ENCODE measurements around the gene RPS6KA3.
A peak's percentile ranks its signal among the peaks of the same experiment; 100 is the strongest.
"Not testable (repeated sequence)": the region's sequence is repeated elsewhere in the genome, so short reads cannot be mapped to it uniquely, and the experiment has no call there.

Gene RPS6KA3

DNA sequence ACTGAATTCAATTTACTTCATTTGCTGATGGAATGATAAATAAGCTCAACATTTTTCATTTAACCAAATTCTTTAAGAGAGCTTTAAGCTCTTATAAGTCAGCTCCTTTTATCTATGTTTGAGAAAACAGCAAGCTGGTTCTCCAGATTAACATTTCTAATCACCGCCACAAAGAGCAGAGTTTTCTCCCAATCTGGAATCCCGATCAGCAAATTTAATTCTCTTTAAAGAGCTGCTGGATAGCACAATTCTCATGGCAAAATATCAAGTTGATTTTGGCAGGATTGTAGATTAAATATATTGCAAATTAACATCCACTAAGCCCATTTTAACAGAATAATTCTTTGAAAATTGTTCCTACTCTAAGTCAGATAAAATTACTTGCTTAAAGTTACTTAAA lies 48.8 kb downstream of the RPS6KA3 start:
- DNase-seq: no peak

DNA sequence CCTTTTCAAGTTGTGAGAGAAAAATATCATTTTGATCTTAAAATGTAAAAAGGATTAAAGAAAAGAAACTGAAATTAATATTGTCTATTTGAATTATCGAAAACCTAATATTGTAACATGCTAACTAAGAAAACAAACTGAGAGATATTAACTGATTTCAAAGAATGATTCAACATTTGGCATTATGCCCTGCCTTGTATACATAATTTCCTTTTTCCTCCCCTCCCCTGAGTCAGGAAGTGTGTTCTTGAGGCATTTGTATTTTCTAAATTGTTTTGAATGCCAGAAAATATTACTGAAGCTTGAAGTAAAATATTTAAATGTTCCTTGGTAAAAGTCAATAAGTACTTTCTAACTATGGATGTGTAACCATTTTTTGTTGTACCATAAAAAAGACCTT lies 49.4 kb downstream of the RPS6KA3 start:
- DNase-seq: peak; percentile 52

DNA sequence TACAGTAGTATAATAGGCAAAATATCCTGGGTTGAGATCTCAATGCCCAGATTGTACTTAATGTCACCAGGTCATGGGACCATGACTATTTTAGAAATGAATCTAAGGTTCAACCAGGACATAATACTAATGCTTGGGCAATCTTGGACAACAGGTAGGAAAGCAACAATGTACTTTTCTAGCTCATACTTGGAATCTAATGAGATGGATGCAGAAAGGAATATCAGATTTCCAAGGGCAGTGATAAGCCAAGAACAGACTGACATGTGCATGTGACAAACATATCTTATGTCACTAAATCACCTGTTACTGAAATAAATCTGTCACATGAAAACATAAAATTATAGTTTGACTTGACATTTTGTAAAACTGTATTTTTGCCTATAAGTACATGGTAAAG lies 51.1 kb downstream of the RPS6KA3 start:
- no peak for DNase-seq

DNA sequence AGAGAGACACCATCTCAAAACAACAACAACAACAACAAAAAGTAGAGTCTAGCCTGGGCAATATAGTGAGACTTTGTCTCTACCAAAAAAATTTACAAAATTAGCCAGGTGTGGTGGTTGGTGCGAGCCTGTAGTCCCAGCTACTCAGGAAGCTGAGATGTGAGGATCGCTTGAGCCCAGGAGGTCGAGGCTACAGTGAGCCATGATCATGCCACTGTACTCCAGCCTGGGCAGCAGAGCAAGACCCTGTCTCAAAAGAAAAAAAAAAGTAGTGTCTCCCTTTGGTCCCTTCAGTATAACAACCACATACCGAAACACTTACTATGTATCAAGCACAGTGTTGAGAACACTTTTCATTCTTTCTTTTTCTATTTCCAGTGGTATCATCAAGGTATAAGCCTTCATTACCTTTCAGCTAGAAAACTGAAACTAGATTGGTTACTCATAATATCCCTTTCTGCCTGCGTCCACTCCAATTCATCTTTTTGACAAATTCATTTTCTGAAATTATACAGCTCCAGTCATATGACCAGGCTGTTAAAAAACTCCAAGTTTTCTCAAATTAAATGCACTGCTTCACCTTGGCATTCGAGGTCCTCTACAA lies 54.1 kb downstream of the RPS6KA3 start:
- no peak for DNase-seq

DNA sequence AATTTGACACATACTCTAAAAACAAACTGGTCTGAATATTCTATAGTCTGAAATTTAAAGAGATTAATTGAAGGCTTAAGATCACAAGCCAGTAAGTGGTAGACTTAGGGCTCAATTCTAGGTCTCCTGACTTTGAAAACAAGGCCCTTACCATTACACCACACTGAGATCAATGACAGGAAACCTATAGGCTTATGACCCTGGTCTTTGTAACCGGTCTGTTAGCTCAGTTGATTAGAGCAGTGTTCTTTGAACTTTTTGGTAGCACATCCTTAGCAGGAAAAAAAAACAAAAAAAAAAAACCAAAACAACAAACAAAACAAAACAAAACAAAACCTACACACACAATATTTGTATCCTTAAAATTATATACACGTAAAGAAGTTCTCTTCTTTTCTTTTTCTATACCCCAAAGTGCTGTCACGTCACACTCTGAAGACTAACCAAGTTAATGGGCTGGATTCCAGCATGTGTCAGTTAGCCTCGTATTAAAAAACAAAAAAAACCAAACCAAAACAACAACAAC lies 55.4 kb downstream of the RPS6KA3 start:
- DNase-seq: no peak

DNA sequence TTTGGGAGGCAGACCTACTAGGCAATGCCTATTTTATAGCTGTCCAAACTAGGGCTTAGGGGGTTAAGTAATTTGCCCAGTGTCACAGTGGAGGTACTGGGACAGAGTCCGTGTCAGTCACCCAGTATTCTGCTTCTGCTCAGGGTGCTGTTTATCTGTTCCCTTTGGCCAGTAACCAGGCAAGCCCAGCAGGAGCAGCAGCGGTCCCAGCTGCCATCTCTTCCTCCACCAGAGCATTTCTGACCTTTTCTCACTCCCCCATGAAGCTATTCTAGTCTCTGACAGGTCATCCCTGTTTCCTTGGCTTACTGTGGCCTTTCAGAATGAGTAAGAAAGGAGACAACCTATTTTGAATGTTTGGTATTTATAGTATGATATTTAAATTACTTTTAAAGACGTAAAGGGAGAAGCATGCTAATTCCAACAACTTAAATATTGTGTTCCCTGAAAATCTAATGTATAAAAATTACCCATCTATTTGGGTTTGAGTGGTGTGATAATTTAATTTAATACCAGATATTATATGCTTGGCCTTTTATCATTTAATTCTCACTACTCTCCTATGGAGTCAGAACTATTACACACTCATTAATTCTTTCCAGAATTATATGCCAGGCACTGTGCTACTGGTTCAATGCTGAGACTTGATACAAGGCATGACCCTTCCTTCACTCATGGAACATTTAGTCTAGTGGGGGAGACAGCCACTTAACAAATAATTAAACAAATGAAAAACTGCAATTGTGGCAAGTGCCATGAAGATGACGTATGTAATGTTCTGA lies 60.6 kb downstream of the RPS6KA3 start:
- no peak for DNase-seq

DNA sequence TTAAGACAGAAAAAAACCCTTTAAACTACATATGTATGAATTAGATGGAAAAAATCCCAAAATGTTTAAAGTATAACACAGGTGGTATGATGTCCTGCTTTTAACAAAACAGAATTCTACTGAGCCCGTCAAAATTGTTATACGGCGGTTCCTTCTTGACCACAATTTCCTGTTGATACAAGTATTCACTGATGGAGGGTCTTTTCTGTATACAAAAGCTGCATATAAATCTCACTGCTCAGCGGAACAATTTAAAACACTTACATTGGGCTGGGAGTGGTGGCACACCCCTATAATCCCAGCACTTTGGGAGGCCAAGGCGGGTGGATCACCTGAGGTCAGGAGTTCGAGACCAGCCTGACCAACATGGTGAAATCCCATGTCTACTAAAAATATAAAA lies 62.4 kb downstream of the RPS6KA3 start:
- no peak for DNase-seq

DNA sequence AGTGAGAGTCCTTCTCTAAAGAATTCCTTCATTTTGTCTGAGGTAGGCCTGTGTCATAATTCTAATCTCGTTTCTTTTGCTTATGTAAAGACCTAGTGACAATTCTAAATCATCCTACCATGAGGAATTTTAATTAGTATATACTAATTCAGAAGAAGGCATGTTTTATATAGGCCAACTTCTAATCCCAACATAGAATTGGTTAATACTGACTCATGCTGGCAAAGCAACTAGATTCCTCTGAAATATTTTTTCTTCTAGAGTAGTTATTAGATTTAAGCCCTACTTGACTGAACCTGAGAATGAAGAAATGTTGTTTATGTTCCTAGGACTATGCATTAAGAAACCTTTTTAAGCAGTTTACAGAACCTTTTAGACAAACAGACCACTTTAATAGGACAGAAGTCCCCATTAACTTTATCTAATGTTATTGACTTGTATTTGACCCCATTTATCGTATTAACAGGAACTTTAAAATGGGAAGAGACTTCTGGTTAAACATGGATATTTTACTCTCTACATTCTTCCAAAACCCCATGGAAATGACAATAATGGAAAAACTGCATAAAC lies 69.0 kb downstream of the RPS6KA3 start:
- no peak for DNase-seq

DNA sequence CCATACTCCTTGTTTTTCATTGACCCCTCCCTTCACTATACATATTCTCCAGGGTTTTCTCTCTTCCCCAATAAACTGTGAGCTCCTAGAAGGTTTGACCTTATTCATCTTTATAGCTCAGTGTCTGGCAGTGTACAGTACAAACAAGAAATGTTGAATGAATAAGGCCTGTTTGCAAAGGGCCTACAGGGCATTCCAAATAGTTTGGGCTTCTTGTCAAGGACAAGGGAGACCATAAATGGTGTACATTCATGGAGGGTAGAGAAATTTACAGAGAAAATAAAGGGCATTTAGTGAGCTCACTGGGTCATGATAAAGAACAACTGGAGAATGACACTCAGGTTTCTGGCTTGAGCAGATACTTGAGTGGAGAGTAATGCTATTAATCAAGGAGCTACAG lies 77.5 kb downstream of the RPS6KA3 start:
- no peak for DNase-seq

DNA sequence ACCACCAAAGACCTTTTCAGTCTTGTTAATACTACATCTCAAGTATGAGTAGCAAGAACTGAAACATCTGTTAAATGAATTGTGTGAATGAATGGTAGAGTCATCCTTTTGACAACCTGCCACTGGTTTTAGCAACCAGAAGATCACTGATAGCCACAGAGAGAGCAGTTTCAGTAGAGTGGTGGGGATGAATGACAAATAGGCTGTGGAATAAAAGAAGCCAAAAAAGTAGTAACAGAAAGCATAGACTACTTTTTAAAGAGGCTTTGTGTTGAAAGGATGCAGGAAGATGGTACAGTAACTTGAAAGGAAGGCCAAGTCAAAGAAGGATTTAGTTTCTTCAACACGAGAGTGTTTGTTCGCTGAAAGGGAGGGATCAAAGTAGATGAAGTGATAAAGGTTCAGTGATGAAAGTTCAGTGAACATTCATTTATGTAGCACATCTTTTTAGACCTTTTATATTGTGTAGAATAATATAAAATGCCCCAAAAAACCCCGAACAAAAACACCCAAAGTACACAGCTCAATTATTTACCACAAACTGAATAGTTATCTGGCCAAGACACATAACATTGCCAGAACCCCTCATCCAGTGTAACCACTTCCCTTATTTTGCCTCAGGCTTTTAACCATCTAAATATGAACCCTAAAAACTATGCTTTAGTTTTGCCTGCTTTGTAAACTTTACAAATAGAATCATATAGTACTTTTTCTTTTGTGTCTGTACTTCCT lies 84.9 kb downstream of the RPS6KA3 start:
- DNase-seq: no peak

DNA sequence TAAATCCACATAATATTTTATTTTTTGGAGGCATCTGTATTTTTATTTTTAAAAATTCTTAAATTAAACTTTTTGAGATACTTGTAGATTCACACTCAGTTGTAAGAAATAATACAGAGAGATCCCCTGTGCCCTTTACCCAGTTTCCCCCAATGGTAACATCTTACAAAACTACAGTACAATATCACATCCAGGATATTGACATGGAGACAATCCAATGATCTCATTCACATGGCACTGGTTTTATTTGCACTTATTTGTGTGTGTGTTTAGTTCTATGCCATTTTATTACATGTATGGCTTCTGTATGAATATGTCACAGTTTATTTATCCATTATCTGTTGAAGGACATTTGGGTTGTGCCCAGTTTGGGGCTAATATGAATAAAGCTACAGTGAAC lies 89.6 kb downstream of the RPS6KA3 start:
- no peak for DNase-seq

DNA sequence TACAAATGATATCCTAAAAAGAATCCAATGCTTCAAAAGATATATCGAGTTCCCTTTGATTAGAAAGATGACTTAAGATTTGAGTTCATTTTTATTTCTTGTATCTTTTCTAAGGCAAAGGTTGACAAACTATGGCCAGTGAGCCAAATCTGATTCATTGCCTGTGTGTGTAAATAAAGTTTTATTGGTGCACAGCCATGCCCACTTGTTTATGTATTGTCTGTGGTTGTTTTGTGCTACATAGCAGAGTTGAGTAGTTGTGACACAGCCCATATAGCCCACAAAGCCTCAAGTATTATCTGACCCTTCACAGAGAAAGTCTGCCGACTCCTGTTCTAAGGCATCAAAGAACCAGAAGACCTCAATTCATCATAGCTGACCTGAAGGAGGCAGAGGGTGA lies 92.9 kb downstream of the RPS6KA3 start:
- DNase-seq: no peak

DNA sequence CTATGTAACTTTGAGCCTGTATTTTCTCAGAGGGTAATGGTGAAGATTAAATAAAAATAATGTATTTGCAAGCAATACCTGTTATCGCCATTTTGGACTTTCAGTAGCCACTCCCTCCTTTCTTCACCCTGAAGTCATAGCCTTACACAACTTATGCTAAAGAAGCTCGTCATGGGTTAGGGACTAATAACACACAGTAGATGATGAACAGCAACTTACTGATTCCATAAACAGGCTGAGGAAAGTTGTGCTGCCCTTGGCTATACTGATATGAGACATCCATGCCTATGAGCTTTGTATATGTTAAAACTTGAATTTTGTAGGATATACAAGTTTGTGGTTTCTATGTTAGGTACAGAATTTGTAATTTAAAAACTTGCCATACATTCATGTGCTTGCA lies 93.4 kb downstream of the RPS6KA3 start:
- DNase-seq: no peak

DNA sequence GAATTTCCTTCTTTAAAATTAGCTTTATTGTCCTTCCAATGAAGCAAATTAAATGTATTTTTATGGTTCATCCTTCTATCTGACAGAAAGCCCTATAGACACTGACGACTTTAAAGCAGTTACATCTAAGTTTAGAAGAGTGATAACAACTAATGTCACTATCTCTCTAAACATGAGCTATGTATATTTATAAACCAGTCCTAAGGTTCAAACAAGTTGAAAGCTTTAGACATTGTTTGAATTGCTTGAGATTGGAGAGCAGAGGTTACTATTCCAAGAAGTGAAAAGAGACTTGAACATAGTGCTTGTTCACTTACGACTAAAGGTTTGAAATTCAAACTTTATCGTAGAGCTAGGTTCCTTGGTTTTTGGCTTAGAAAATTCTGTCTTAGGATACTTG lies 94.8 kb downstream of the RPS6KA3 start:
- no peak for DNase-seq

DNA sequence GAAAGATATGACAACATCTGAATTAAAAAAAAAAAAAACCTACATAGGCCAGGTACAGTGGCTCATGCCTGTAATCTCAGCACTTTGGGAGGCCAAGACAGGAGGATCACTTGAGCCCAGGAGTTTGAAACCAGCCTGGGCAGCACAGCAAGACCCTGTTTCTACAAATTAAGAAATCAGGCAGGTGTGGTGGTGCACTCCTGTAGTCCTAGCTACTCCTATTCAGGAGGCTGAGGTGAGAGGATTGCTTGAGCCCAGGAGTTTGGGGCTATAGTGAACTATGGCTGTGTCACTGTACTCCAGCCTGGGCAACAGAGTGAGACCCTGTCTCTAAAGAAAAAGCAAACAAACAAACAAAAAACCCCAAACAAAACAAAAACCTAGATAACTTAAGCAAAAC lies 104.2 kb downstream of the RPS6KA3 start:
- not testable (repeated sequence) for DNase-seq

DNA sequence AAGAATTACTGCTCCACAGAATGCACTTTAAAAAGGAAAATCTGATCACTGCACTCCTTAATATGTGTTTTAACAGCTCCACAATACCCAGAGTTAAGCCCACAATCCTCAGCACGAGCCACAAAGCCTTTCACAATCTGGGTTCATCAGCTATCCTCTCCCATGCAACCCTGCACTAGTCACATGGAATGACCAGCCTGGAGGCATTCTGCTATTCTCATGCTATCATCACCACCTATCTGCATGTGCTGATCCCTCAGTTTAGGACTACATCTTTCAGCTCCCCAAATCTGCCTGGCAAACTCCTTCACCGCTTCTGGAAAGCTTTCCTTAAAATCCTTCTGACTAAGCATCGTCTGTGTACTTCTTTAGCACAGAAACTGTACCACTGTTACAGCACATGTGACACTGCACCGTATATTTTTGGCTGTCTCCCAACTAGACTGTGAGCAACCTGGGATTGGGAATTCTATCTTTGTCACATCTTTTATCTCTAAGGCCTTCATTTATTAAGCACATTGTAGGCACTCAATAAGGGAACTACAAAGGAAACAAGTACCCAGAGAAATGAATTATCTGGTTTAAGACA lies 106.8 kb downstream of the RPS6KA3 start:
- no peak for DNase-seq

DNA sequence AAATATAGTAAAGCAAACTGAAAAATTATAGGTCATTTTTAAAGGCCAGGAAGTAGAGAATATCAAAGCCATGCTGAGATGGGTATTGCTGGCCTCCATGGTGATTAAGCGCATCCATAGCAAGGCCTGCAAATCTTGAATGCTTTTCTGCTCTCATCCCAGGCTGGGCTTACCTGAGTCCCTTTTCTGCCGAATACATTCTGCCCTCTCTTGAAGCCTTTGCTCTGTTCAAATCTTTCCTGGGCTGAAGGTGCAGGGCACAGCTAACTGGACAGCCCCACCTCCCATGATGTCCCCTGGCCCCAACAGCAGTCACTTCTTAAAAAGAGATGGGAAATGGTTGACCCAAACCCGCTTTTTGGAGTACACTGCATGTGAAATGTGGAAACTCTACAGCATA lies 115.0 kb downstream of the RPS6KA3 start:
- DNase-seq: no peak

DNA sequence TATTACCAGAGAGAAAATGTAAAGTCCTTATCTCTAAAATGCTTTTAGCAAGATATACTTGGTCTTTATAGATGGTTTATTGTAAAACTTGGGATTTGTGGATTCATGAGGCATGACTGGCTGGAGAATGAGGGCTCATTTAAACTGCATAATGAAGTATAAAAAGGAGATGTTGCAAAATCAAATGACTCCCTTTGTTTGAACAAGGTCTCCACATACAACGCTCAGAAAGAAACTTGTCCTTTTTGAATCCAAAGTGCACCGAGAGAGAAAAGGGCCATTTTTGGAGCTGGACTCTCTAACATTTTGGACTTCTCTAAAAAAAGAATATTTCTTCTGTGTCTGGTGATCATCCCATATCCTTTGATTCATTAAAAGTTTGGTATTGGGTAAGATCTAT lies 117.4 kb downstream of the RPS6KA3 start:
- no peak for DNase-seq

DNA sequence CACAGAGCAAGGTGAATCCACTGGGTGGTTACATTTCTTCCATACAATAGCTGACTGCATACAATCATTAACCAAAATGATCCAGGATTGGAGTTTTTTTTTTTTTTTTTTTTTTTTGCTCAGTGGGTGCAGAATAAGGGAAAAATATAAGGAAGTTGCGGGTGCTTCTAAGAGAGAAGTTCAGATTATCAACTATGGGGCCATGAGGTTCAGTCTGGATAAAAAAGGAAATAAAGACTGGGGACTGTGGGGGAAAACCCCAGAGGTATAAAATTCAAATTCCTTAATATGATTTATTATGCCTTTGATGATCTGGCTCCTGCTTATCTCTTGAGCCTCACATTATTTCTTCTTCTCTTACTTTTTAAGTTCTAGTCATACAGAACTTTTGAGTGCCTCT lies 119.1 kb downstream of the RPS6KA3 start:
- DNase-seq: peak; percentile 57

DNA sequence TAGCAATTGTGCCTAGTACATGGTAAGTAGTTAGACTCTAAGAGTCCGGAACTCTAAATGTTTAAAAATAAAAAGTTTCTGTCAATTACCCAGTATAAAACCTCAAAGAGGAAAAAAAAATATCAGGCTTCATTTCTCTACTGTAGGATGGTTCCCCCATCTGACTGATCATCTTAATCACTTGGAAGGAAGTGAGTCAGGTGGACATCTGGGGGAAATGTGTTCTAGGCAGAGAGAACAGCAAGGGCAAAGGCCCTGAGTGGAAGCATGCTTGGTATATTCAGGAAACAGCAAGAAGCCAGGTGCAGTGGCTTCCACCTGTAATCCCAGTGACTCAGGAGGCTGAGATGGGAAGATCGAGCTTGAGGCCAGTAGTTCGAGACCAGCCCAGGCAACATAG lies 122.2 kb downstream of the RPS6KA3 start:
- DNase-seq: peak; percentile 25

DNA sequence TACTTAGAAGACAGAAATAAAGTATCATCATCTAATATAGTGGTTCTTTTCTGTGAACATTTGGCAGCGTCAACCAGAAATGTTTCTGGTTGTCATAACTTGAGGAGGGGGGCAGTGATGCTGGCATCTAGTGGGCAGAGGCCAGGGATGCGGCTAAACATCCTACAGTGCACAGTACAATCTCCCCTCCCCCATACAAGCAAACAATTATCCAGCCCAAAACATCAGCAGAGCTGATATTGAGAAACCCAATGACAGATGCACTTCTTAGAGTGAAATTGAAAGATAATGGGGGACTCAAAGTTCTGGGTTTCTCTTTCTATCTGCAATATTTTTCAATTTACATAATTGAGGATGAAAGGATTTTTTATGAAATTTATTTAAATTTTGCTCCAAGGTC lies 123.1 kb downstream of the RPS6KA3 start:
- DNase-seq: peak; percentile 65

DNA sequence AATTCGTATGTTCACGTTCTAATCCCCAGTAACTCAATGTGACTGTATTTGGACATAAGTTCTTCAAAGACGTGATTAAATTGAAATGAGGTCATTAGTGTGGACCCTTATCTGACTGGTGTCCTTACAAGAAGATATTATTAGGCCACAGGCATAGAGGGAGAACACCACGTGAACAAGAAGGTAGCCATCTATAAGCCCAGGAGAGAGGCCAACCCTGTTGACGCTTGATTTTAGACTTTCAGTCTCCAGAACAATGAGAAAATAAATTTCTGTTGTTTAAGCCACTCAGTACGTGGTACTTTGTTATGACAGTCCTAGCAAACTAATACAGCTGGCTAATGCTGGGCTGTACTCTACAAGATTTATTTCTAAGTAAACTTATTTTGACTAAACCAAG lies 123.6 kb downstream of the RPS6KA3 start:
- DNase-seq: no peak

Measured in inflammatory macrophage treated with lipopolysaccharide for 4 hours (primary cell).